HepG2 (cell line): ENCODE results near the gene ETS1. TPM values are rescaled to one million over a fixed set of nuclear protein-coding genes. Genes with fewer than 3 reads are reported as not detected.

Experiments
- ATAC-seq: fragments of 200-7000 bp; cut with Tn5 transposase; 3 replicates; pipeline ENCODE4 v1.9.1; 2020; ENCODE audit warnings: mild to moderate bottlenecking, moderate library complexity
- BruUV-seq: library from RNA; stranded (reverse); fragments of 400-500 nt; replicated peaks from 2 replicates; lab custom pipeline; 2021; lab: Mats Ljungman, UMichigan
- CTCF ChIA-PET: fragments of 300-600 bp; formaldehyde crosslinking; extraction: SDS; loops from one replicate; lab custom pipeline; 2021; ENCODE audit warnings: low total read pairs, inconsistent platforms, low intra/inter-chr PET ratio; lab: Yijun Ruan, JAX
- POLR2A ChIA-PET: fragments of 350-600 bp; sonication (Branson Sonifier 250); formaldehyde crosslinking; loops from one replicate; lab custom pipeline; 2020; ENCODE audit warnings: antibody characterized with exemption, inconsistent platforms; lab: Yijun Ruan, JAX
- DNase-seq: peaks from one replicate; pipeline ENCODE4 v3.0.0-alpha.2; 2015; ENCODE audit warnings: low spot score
- FAIRE-seq: peaks from 3 replicates; lab custom pipeline; 2011; peaks lifted over from hg19 to GRCh38; lab: Jason Lieb, UNC
- H2AFZ ChIP-seq: one replicate; pipeline ENCODE4 v1.6.1; 2011; ENCODE audit warnings: low read length, inconsistent platforms
- H3K27ac ChIP-seq: fragments of 300-600 bp; 3 replicates; pipeline ENCODE4 v1.8.0; 2011; ENCODE audit warnings: mixed run types, mild to moderate bottlenecking, mixed read lengths, low read length, inconsistent platforms; ENCODE audit not compliant: insufficient read depth; ENCODE audit errors: extremely low read length
- H3K27me3 ChIP-seq, 2 experiments: fragments of 200-600 bp in 1 of 2; 2 replicates in 1 of 2; 3 replicates in 1 of 2; pipeline versions ENCODE4 v1.6.0 to v1.8.0; 2011; ENCODE audit warnings: low read length in 2 of 2, mild to moderate bottlenecking in 2 of 2, moderate library complexity in 2 of 2, inconsistent platforms in 1 of 2; ENCODE audit not compliant: insufficient read depth in 2 of 2, control insufficient read depth in 1 of 2
- H3K36me3 ChIP-seq, 2 experiments: fragments of 200-600 bp in 1 of 2; replicated peaks in 1 of 2; 2 replicates in 1 of 2; 3 replicates in 1 of 2; pipeline versions ENCODE4 v1.5.1 to v1.8.0; 2011; ENCODE audit warnings: low read length in 2 of 2, inconsistent platforms in 1 of 2; ENCODE audit not compliant: insufficient read depth in 2 of 2, control insufficient read depth in 1 of 2
- H3K4me1 ChIP-seq: 2 replicates; pipeline ENCODE4 v1.5.1; 2012; ENCODE audit warnings: low read length, inconsistent platforms; ENCODE audit not compliant: insufficient read depth
- H3K4me2 ChIP-seq: 2 replicates; pipeline ENCODE4 v1.6.0; 2011; ENCODE audit warnings: low read depth, low read length, inconsistent platforms
- H3K4me3 ChIP-seq, 3 experiments: fragments of 200-600 bp in 1 of 3; sonication (generic), shearing (Covaris generic) in 1 of 3; replicated peaks in 1 of 3; 2 replicates each; pipeline ENCODE4 v1.5.1; 2011 to 2016; ENCODE audit warnings: low read length in 3 of 3, inconsistent platforms in 2 of 3, low read depth in 2 of 3, mild to moderate bottlenecking in 2 of 3, control low read depth in 1 of 3, mixed read lengths in 1 of 3; ENCODE audit not compliant: insufficient read depth in 1 of 3
- H3K79me2 ChIP-seq: one replicate; pipeline ENCODE4 v1.6.1; 2011; ENCODE audit warnings: low read length, inconsistent platforms; ENCODE audit not compliant: insufficient read depth
- H3K9ac ChIP-seq: 2 replicates; pipeline ENCODE4 v1.6.0; 2011; ENCODE audit warnings: mild to moderate bottlenecking, low read depth, low read length, inconsistent platforms; ENCODE audit not compliant: insufficient read depth
- H3K9me3 ChIP-seq: 2 replicates; pipeline ENCODE4 v1.5.1; 2012; ENCODE audit warnings: mild to moderate bottlenecking, low read length
- H4K20me1 ChIP-seq: 2 replicates; pipeline ENCODE4 v1.6.0; 2011; ENCODE audit warnings: inconsistent platforms, mild to moderate bottlenecking, low read length, moderate library complexity; ENCODE audit not compliant: insufficient read depth
- EP300 ChIP-seq, 3 experiments: sonication (generic) in 1 of 3; formaldehyde crosslinking in 1 of 3; IDR thresholded peaks; 2 replicates each; pipeline versions ENCODE4 v1.5.1 to v1.6.1; 2011 to 2020; ENCODE audit warnings: low read depth in 2 of 3, low read length in 2 of 3, borderline replicate concordance in 1 of 3, improper control_type of control experiment in 1 of 3, mild to moderate bottlenecking in 1 of 3, missing genetic modification reagents in 1 of 3, moderate library complexity in 1 of 3
- FOXJ3 ChIP-seq: sonication (generic); formaldehyde crosslinking; IDR thresholded peaks from 2 replicates; pipeline ENCODE4 v1.4.0; 2020; ENCODE audit warnings: missing genetic modification reagents, mild to moderate bottlenecking, borderline replicate concordance
- HMGA1 ChIP-seq: sonication (generic); formaldehyde crosslinking; conservative IDR thresholded peaks from 2 replicates; pipeline ENCODE4 v1.4.0; 2020; ENCODE audit warnings: missing genetic modification reagents
- KDM2A ChIP-seq: sonication (generic); formaldehyde crosslinking; IDR thresholded peaks from 2 replicates; pipeline ENCODE4 v1.4.0; 2020; ENCODE audit warnings: low read depth, missing genetic modification reagents, borderline replicate concordance
- KLF6 ChIP-seq: IDR thresholded peaks from 2 replicates; pipeline ENCODE4 v1.8.0; 2016; ENCODE audit warnings: missing biosample characterization, missing genetic modification reagents
- NR2C2 ChIP-seq: sonication (generic); formaldehyde crosslinking; IDR thresholded peaks from 2 replicates; pipeline ENCODE4 v1.4.0; 2020; ENCODE audit warnings: missing genetic modification reagents, mild to moderate bottlenecking, moderate library complexity, borderline replicate concordance
- RARG ChIP-seq: sonication (generic); formaldehyde crosslinking; IDR thresholded peaks from 2 replicates; pipeline ENCODE4 v1.4.0; 2020; ENCODE audit warnings: low read depth, mild to moderate bottlenecking, missing genetic modification reagents
- REPIN1 ChIP-seq: sonication (generic); formaldehyde crosslinking; IDR thresholded peaks from 2 replicates; pipeline ENCODE4 v1.8.0; 2022; ENCODE audit warnings: missing genetic modification reagents, low read depth, mild to moderate bottlenecking, borderline replicate concordance
- SOX13 ChIP-seq, 3 experiments: fragments of 450-650 bp in 1 of 3; sonication (generic) in 1 of 3; formaldehyde crosslinking in 1 of 3; IDR thresholded peaks in 2 of 3; conservative IDR thresholded peaks in 1 of 3; 2 replicates each; pipeline versions ENCODE4 v1.5.0 to v1.6.1; 2016 to 2020; ENCODE audit warnings: antibody characterized with exemption in 1 of 3, mild to moderate bottlenecking in 1 of 3, missing compliant biosample characterization in 1 of 3, missing genetic modification reagents in 1 of 3, moderate library complexity in 1 of 3
- SOX6 ChIP-seq, 2 experiments: fragments of 450-650 bp in 1 of 2; sonication (generic) in 1 of 2; formaldehyde crosslinking in 1 of 2; IDR thresholded peaks; 2 replicates each; pipeline versions ENCODE4 v1.4.0 to v1.6.1; 2017 to 2020; ENCODE audit warnings: antibody characterized with exemption in 1 of 2, mild to moderate bottlenecking in 1 of 2, missing genetic modification reagents in 1 of 2
- ZNF674 ChIP-seq: sonication (generic); formaldehyde crosslinking; IDR thresholded peaks from 2 replicates; pipeline ENCODE4 v1.5.0; 2020; ENCODE audit warnings: low read depth, mild to moderate bottlenecking, missing genetic modification reagents
- ZNF891 ChIP-seq: sonication (generic); formaldehyde crosslinking; IDR thresholded peaks from 2 replicates; pipeline ENCODE4 v1.5.0; 2020; ENCODE audit warnings: mild to moderate bottlenecking, missing genetic modification reagents
- WGBS: methylation state at CpG from one replicate; pipeline ENCODE4 v1.1.6; 2017; ENCODE audit warnings: low lambda C conversion rate; 5-methylcytosine and 5-hydroxymethylcytosine counted together
- in situ Hi-C: cut with HindIII; loops from 2 replicates; pipeline ENCODE4 v1.10.0; 2017; ENCODE audit warnings: low pct_unique_long_range_greater_than_20kb; ENCODE audit not compliant: extremely low pct_ligation_motif_present
- intact Hi-C: fragments of 100-400 bp; cut with micrococcal nuclease; formaldehyde crosslinking; loops from one replicate; pipeline ENCODE4 v1.10.0; 2022; ENCODE audit not compliant: unreplicated experiment
- polyA plus RNA-seq, 8 experiments: library from polyadenylated mRNA; depleted of rRNA in 3 of 8; stranded (reverse) in 7 of 8; unstranded in 1 of 8; fragments of >200 nt; fragmentation: Illumina TruSeq in 4 of 8; extraction: Trizol in 4 of 8; gene quantifications; 2 replicates each; pipeline versions ENCODE4 v1.2.1 to v1.2.3, GENCODE V29; 2011 to 2016; ENCODE audit warnings: low read depth in 4 of 8, missing spikeins in 1 of 8, mixed read lengths in 1 of 8; ENCODE audit not compliant: insufficient read depth in 1 of 8
- total RNA-seq, 5 experiments: library from RNA; depleted of rRNA; stranded (reverse); fragments of >200 nt; fragmentation: Illumina TruSeq; extraction: Trizol; gene quantifications; 2 replicates each; pipeline ENCODE4 v1.2.3, GENCODE V29; 2016; ENCODE audit warnings: low read depth in 1 of 5
- TF ChIP-seq, protein P1 (sequence below): sonication (generic); formaldehyde crosslinking; IDR thresholded peaks from 2 replicates; pipeline ENCODE4 v1.4.0; 2020; ENCODE audit warnings: missing genetic modification reagents, mild to moderate bottlenecking, borderline replicate concordance

Gene ETS1
- total and polyA plus RNA-seq, 2 of the 13 experiments (the other 11 are each of a cell fraction or from before 2014, with no cell fraction given), result 0.18 to 0.34 TPM

GRCh38 chr11:128603752-128604414 is 16.5 kb upstream of the ETS1 start:
- Histone ChIP-seq H4K20me1 (no peaks in the 10 kb centered on the region), H3K36me3 (no peaks in the 10 kb centered on the region), H3K9ac (no peak overlapping the region), H3K27ac (no peak overlapping the region), H2AFZ (no peak overlapping the region), H3K4me1 (no peaks in the 10 kb centered on the region), H3K79me2 (no peaks in the 10 kb centered on the region), H3K4me3 (no peak overlapping the region), H3K27me3 (peaks cover 0 to 6% of the 10 kb centered on the region in 2 experiments; a peak in 2 of 5 replicates), H3K9me3 (no peaks in the 10 kb centered on the region), H3K4me2 (no peak overlapping the region)
- ATAC-seq, result no peak
- in situ Hi-C loops (no loop called here), intact Hi-C loops (no loop called here)
- no TSS peak for BruUV-seq
- WGBS, result 5% methylated on average over 4 of the region's 5 CpGs
- no peak for DNase-seq
- TF ChIP-seq EP300 (IDR thresholded peaks at IDR 0.05; ENCODE audit: low read depth in 2 of 2, low read length in 2 of 2), result no peak
- TF ChIP-seq EP300 (CRISPR knock-in tag; IDR thresholded peaks at IDR 0.05; ENCODE audit: borderline replicate concordance), result no peak
- no peak for TF ChIP-seq FOXJ3 (CRISPR knock-in tag)
- no peak for TF ChIP-seq ZNF674 (CRISPR knock-in tag)
- TF ChIP-seq HMGA1 (CRISPR knock-in tag), result no peak
- no peak for FAIRE-seq
- ChIA-PET CTCF (no interaction called here), POLR2A (no interaction called here)

DNA sequence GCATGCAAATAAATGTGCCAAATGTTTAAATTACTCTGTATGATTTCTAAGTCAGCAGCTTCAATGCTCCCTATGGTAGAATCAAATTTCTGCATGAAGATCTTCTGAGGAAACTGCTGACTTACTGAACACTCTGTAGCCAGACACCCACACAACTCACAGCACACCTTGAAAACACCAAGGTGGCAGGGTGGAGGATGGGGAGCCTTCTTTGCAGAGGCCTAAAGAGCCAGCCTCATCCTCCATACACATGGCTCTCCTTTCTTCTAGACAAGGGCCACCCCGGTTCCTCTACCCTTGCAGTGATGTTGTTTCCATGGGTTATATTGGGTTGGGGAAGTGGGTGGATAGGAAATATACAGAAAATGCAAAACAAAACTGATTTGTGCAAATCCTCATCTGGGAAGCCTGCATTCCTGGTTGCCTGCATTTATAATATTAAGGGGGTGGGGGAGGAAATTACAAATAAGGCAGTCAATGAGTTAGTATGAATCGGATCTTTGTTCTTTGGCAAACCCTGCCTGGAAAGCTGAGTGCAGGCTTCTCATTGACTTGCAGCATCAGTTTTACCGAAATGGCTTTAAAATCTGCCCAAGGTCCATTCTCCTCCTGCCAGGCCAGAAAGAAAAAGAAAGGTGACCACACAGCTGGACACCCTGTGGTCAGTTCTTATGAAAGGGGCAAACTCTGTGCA is 15.8 kb upstream of the ETS1 start:
- no peak overlapping the region for H3K9ac ChIP-seq
- H3K27ac ChIP-seq, result no peak overlapping the region
- no TSS peak for BruUV-seq
- H3K36me3 ChIP-seq, result no peaks in the 10 kb centered on the region
- CTCF ChIA-PET, result no interaction called here
- H3K4me1 ChIP-seq, result no peaks in the 10 kb centered on the region
- no peak for FAIRE-seq
- intact Hi-C loops, result no loop called here
- H3K79me2 ChIP-seq, result no peaks in the 10 kb centered on the region
- no peaks in the 10 kb centered on the region for H3K9me3 ChIP-seq
- in situ Hi-C loops, result no loop called here
- no peak overlapping the region for H3K4me3 ChIP-seq
- POLR2A ChIA-PET, result no interaction called here
- no peak for ATAC-seq
- 7% methylated on average over 3 of the region's 3 CpGs for WGBS
- no peak overlapping the region for H2AFZ ChIP-seq
- DNase-seq, result no peak
- no peak overlapping the region for H3K4me2 ChIP-seq
- H3K27me3 ChIP-seq, result peaks cover 0 to under 1% of the 10 kb centered on the region in 2 experiments; a peak in 1 of 5 replicates
- no peaks in the 10 kb centered on the region for H4K20me1 ChIP-seq
- no peak for TF ChIP-seq SOX13 (IDR thresholded peaks at IDR 0.05)
- no peak for TF ChIP-seq SOX13 (CRISPR knock-in tag; conservative IDR thresholded peaks at IDR 0.05 in 1 of 2, IDR thresholded peaks at IDR 0.05 in 1 of 2)
- TF ChIP-seq NR2C2 (CRISPR knock-in tag), result no peak
- TF ChIP-seq SOX6 (IDR thresholded peaks at IDR 0.05), result no peak
- no peak for TF ChIP-seq SOX6 (CRISPR knock-in tag; IDR thresholded peaks at IDR 0.05)
- no peak for TF ChIP-seq ZNF891 (CRISPR knock-in tag)
- TF ChIP-seq REPIN1 (CRISPR knock-in tag), result no peak
- TF ChIP-seq KLF6 (CRISPR knock-in tag), result no peak
- no peak for TF ChIP-seq RARG
- TF ChIP-seq, protein P1, sequence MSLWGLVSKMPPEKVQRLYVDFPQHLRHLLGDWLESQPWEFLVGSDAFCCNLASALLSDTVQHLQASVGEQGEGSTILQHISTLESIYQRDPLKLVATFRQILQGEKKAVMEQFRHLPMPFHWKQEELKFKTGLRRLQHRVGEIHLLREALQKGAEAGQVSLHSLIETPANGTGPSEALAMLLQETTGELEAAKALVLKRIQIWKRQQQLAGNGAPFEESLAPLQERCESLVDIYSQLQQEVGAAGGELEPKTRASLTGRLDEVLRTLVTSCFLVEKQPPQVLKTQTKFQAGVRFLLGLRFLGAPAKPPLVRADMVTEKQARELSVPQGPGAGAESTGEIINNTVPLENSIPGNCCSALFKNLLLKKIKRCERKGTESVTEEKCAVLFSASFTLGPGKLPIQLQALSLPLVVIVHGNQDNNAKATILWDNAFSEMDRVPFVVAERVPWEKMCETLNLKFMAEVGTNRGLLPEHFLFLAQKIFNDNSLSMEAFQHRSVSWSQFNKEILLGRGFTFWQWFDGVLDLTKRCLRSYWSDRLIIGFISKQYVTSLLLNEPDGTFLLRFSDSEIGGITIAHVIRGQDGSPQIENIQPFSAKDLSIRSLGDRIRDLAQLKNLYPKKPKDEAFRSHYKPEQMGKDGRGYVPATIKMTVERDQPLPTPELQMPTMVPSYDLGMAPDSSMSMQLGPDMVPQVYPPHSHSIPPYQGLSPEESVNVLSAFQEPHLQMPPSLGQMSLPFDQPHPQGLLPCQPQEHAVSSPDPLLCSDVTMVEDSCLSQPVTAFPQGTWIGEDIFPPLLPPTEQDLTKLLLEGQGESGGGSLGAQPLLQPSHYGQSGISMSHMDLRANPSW (CRISPR knock-in tag), result no peak
- TF ChIP-seq KDM2A, result no peak
